Smooth muscle cell (in vitro differentiated cells): ENCODE results near the gene VIPR2. TPM values are rescaled to one million over a fixed set of nuclear protein-coding genes. Genes with fewer than 3 reads are reported as not detected.

Source experiments
- DNase-seq: peaks from one replicate; lab custom pipeline; 2025; ENCODE audit not compliant: unreplicated experiment; lab: John Stamatoyannopoulos, UW
- H2AFZ ChIP-seq: fragments of 200-600 bp; sonication (generic); 2 replicates; pipeline ENCODE4 v1.6.0; 2016; ENCODE audit warnings: antibody characterized with exemption, low read depth, mild to moderate bottlenecking
- H3F3A ChIP-seq: fragments of 200-600 bp; sonication (generic); 2 replicates; pipeline ENCODE4 v1.6.0; 2017; ENCODE audit warnings: antibody characterized with exemption, low read depth
- H3K27ac ChIP-seq: fragments of 200-600 bp; sonication (generic); 2 replicates; pipeline ENCODE4 v1.5.1; 2016; ENCODE audit warnings: low read depth, mild to moderate bottlenecking
- H3K27me3 ChIP-seq: fragments of 200-600 bp; sonication (generic); 2 replicates; pipeline ENCODE4 v1.6.1; 2016; ENCODE audit warnings: low read depth, mild to moderate bottlenecking
- H3K36me3 ChIP-seq: fragments of 200-600 bp; sonication (generic); 2 replicates; pipeline ENCODE4 v1.5.1; 2016; ENCODE audit warnings: low read depth
- H3K4me1 ChIP-seq: fragments of 200-600 bp; sonication (generic); 2 replicates; pipeline ENCODE4 v1.5.1; 2016; ENCODE audit warnings: low read depth
- H3K4me2 ChIP-seq: fragments of 200-600 bp; sonication (generic); 2 replicates; pipeline ENCODE4 v1.6.0; 2016; ENCODE audit warnings: mild to moderate bottlenecking
- H3K4me3 ChIP-seq: fragments of 200-600 bp; sonication (generic); 2 replicates; pipeline ENCODE4 v1.5.1; 2016; ENCODE audit warnings: mild to moderate bottlenecking
- H3K79me2 ChIP-seq: fragments of 200-600 bp; sonication (generic); 2 replicates; pipeline ENCODE4 v1.6.0; 2016; ENCODE audit warnings: low read depth, mild to moderate bottlenecking
- H3K9ac ChIP-seq: fragments of 200-600 bp; sonication (generic); 2 replicates; pipeline ENCODE4 v1.6.0; 2016; ENCODE audit warnings: low read depth
- H3K9me3 ChIP-seq: fragments of 200-600 bp; sonication (generic); replicated peaks from 2 replicates; pipeline ENCODE4 v1.5.1; 2016; ENCODE audit warnings: low read depth
- H4K20me1 ChIP-seq: fragments of 200-600 bp; sonication (generic); 2 replicates; pipeline ENCODE4 v1.6.0; 2016; ENCODE audit warnings: low read depth
- WGBS: methylation state at CpG from one replicate; pipeline ENCODE4 v1.1.7; 2016; ENCODE audit warnings: low lambda C conversion rate; 5-methylcytosine and 5-hydroxymethylcytosine counted together
- polyA plus RNA-seq: library from polyadenylated mRNA; unstranded; fragments of >200 nt; fragmentation: Nextera tagmentation; extraction: Ambion mirVana; gene quantifications from 2 replicates; pipeline ENCODE4 v1.2.1, GENCODE V29; 2016
- total RNA-seq: library from RNA; depleted of rRNA; stranded (reverse); fragments of >200 nt; gene quantifications from 2 replicates; pipeline ENCODE4 v1.2.3, GENCODE V29; 2014
- TF ChIP-seq, protein P1 (sequence below): fragments of 200-600 bp; sonication (generic); IDR thresholded peaks from 2 replicates; pipeline ENCODE4 v1.5.1; 2017; ENCODE audit warnings: borderline replicate concordance, mild to moderate bottlenecking, antibody characterized with exemption; ENCODE audit not compliant: insufficient read depth, poor library complexity, severe bottlenecking

Gene VIPR2
- total and polyA plus RNA-seq, 2 experiments from 2014 or later: not detected

DNA sequence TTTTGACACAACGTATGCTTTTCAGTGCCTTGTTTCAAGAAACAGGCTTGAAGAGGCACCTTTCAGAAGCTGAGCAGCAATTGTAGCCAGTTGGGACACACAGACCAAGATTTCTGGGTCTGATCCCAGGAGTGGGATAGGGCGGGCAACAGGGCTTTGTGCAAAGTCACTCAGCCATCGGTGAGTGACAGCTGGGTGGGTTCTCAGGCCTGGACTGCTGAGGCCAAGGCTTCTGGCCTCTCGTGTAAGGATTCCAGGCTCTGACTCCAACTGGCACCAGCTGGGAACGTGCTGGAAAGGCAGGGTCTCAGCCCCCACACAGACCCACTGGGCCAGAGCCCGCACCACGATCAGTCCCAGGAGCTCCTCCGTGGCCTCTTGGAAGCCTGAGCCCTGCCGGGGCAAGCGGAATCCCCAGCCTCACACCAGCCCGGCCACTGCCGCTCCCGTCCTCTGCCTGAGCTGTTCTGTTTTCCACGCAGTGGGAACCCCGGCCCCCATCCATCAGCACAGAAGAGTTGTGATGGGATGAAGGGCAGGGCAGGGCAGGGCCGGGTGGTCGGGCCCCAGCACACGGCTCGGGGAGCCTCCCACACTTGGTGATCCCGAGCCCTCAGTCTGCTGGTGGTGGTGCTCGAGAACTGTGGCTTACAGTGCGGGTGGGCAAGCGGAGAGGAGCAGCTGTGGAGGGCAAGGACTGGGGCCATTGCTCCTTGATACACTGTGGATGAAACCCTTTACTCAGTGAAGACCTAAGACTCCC, 46.8 kb downstream of the VIPR2 start:
- Histone ChIP-seq H3K36me3 (no peaks in the 10 kb centered on the region), H3K9ac (no peak overlapping the region), H2AFZ (no peak overlapping the region), H3F3A (no peaks in the 10 kb centered on the region), H3K79me2 (no peaks in the 10 kb centered on the region), H3K4me2 (no peak overlapping the region), H4K20me1 (no peaks in the 10 kb centered on the region), H3K27me3 (no peaks in the 10 kb centered on the region), H3K4me3 (no peak overlapping the region), H3K27ac (no peak overlapping the region), H3K4me1 (no peaks in the 10 kb centered on the region), H3K9me3 (no peaks in the 10 kb centered on the region)
- 86% methylated on average over 23 of the region's 23 CpGs for WGBS
- TF ChIP-seq, protein P1, sequence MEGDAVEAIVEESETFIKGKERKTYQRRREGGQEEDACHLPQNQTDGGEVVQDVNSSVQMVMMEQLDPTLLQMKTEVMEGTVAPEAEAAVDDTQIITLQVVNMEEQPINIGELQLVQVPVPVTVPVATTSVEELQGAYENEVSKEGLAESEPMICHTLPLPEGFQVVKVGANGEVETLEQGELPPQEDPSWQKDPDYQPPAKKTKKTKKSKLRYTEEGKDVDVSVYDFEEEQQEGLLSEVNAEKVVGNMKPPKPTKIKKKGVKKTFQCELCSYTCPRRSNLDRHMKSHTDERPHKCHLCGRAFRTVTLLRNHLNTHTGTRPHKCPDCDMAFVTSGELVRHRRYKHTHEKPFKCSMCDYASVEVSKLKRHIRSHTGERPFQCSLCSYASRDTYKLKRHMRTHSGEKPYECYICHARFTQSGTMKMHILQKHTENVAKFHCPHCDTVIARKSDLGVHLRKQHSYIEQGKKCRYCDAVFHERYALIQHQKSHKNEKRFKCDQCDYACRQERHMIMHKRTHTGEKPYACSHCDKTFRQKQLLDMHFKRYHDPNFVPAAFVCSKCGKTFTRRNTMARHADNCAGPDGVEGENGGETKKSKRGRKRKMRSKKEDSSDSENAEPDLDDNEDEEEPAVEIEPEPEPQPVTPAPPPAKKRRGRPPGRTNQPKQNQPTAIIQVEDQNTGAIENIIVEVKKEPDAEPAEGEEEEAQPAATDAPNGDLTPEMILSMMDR: no peak
- DNase-seq: no peak

DNA sequence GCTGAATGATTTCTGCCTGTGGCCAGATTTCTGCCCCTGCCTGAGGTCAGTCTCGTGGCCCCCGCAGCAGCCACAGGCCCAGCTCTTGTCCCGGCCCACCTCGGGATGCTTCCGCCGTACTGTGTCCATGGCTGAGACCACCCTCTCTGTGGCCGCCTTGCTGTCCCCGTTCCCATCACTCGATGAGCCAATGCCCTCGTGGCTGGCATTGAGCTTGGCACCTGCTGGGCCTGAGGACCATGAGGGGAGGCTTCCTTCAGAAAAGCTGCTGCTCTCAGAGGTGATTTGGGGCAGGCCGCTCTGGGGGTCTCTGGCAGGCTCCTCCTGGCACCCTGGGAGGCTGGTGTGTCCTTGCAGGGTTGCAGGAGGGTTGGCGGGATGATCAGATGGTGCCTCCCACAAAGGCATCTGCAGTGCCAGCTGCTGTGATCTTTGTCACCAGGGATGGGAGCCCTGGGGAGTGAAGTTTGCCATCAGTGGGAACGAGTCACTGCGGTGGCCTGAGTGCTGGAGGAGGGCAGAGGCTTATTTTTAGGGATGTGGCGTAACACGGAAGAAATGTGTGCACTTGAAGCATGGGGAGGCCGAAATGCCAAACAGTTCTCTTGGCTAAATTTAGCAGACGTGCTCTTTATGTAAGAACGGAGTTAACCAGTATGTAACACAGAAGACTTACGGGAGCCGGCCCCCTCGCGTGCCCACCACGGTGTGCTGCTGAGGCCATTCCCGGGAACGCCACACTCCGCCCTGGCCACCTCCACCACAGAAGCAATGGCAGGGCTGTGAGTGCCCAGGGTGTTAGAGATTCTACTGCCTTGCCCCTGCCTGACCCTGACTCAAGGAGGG, 47.7 kb downstream of the VIPR2 start:
- TF ChIP-seq, protein P1: no peak
- H2AFZ ChIP-seq: no peak overlapping the region
- no peak overlapping the region for H3K4me3 ChIP-seq
- no peaks in the 10 kb centered on the region for H3K79me2 ChIP-seq
- no peaks in the 10 kb centered on the region for H3K9me3 ChIP-seq
- no peaks in the 10 kb centered on the region for H3K27me3 ChIP-seq
- DNase-seq: no peak
- no peak overlapping the region for H3K27ac ChIP-seq
- no peaks in the 10 kb centered on the region for H3K4me1 ChIP-seq
- H4K20me1 ChIP-seq: no peaks in the 10 kb centered on the region
- H3K36me3 ChIP-seq: no peaks in the 10 kb centered on the region
- H3K4me2 ChIP-seq: no peak overlapping the region
- 94% methylated on average over 27 of the region's 27 CpGs for WGBS
- H3K9ac ChIP-seq: no peak overlapping the region
- no peaks in the 10 kb centered on the region for H3F3A ChIP-seq

DNA sequence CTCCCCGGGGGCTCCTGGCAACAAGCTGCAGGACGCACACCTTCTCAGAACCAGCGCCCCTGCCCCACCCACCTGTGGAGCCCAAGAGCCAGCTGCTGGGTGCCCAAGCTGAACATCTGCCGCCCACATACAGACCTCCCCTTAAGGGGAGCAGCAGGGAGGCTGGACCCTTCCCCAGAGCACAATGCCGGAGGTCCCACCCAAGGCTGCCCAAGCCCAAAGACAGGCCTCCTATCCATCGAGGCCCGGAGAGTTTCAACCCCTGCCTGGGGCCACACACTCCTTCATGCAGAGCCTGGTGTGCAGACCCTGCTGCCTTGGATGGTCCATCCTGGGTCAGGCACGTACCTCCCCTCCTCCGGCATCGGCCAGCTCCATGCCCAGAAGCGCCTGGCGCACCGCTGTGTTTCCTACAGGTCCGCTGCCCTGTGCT, 48.7 kb downstream of the VIPR2 start:
- Histone ChIP-seq H3K79me2 (no peaks in the 10 kb centered on the region), H3K9ac (no peak overlapping the region), H3K4me3 (no peak overlapping the region), H3F3A (no peaks in the 10 kb centered on the region), H4K20me1 (no peaks in the 10 kb centered on the region), H3K9me3 (no peaks in the 10 kb centered on the region), H3K27ac (no peak overlapping the region), H3K36me3 (no peaks in the 10 kb centered on the region), H3K27me3 (no peaks in the 10 kb centered on the region), H2AFZ (no peak overlapping the region), H3K4me1 (no peaks in the 10 kb centered on the region), H3K4me2 (no peak overlapping the region)
- TF ChIP-seq, protein P1: no peak
- WGBS: 95% methylated on average over 14 of the region's 14 CpGs
- DNase-seq: no peak
